Lower leg skin (tissue), 3 donors: Measurements from ENCODE around the gene FBXO17.

Experiments
- CTCF ChIP-seq, 3 donors: fragments of 450-650 bp; IDR thresholded peaks; one replicate each; pipeline ENCODE4 v1.5.1; 2016; ENCODE audit warnings: antibody characterized with exemption in 3 of 3, mild to moderate bottlenecking in 3 of 3, moderate library complexity in 2 of 3
- POLR2A ChIP-seq, 2 donors: fragments of 450-650 bp; IDR thresholded peaks; one replicate each; pipeline ENCODE4 v1.6.1; 2016 to 2017; ENCODE audit warnings: antibody characterized with exemption in 2 of 2, mild to moderate bottlenecking in 1 of 2, moderate library complexity in 1 of 2

- no peak for TF ChIP-seq CTCF (IDR thresholded peaks at IDR 0.05)
- no peak for TF ChIP-seq POLR2A (IDR thresholded peaks at IDR 0.05)
Measured at GRCh38 chr19:38905620-38906019, 69.9 kb downstream of the FBXO17 start.
